Measurements from ENCODE around the gene PLEKHG2. TPM values are rescaled to one million over a fixed set of nuclear protein-coding genes. Genes with fewer than 3 reads are reported as not detected.

The PLEKHG2 gene
- total RNA-seq, 4 donors from 2014 or later: 16.7 to 38.4 (median 22.2) TPM

GRCh38 chr19:39432677-39433025 lies 20.2 kb downstream of the PLEKHG2 start:
- Histone ChIP-seq H3K4me3 (no peak overlapping the region), H3K36me3 (peaks cover 28 to 43% (median 37%) of the 10 kb centered on the region in 4 donors), H3K27me3 (no peaks in the 10 kb centered on the region), H3K4me1 (peaks cover 47 to 65% (median 63%) of the 10 kb centered on the region in 4 donors), H3K9me3 (no peaks in the 10 kb centered on the region), H3K27ac (replicated peaks in 1 of 4) (no peak overlapping the region)
- WGBS: 95% methylated on average over 8 of the region's 8 CpGs
- intact Hi-C loops (cut with DNase I): no loop called here
- TF ChIP-seq POLR2A (IDR thresholded peaks at IDR 0.05; ENCODE audit: low read depth) (no peak), CTCF (IDR thresholded peaks at IDR 0.05) (no peak), EP300 (IDR thresholded peaks at IDR 0.05) (no peak), POLR2AphosphoS5 (IDR thresholded peaks at IDR 0.05) (no peak)
- DNase-seq (ENCODE audit: extremely low spot score): no peak

GRCh38 chr19:39433480-39434079 lies 21.1 kb downstream of the PLEKHG2 start:
- intact Hi-C loops (cut with DNase I): no loop called here
- peak overlapping the region in 3 of 4 donors; percentile 8 to 95 (median 24) for H3K27ac ChIP-seq (replicated peaks in 1 of 4)
- H3K4me1 ChIP-seq: peaks cover 38 to 56% (median 54%) of the 10 kb centered on the region in 4 donors
- no peak overlapping the region for H3K4me3 ChIP-seq
- DNase-seq (ENCODE audit: extremely low spot score): no peak
- H3K9me3 ChIP-seq: no peaks in the 10 kb centered on the region
- H3K36me3 ChIP-seq: peaks cover 28 to 43% (median 37%) of the 10 kb centered on the region in 4 donors
- TF ChIP-seq POLR2A (IDR thresholded peaks at IDR 0.05; ENCODE audit: low read depth): no peak
- TF ChIP-seq CTCF (IDR thresholded peaks at IDR 0.05): no peak
- TF ChIP-seq POLR2AphosphoS5 (IDR thresholded peaks at IDR 0.05): no peak
- no peak for TF ChIP-seq EP300 (IDR thresholded peaks at IDR 0.05)
- WGBS: 95% methylated on average over 8 of the region's 8 CpGs
- H3K27me3 ChIP-seq: no peaks in the 10 kb centered on the region

- Histone ChIP-seq H3K4me3 (peak overlapping the region; percentile 76 to 84 (median 82)), H3K4me1 (peaks cover 30 to 48% (median 46%) of the 10 kb centered on the region in 4 donors), H3K9me3 (no peaks in the 10 kb centered on the region), H3K36me3 (peaks cover 28 to 43% (median 37%) of the 10 kb centered on the region in 4 donors), H3K27me3 (no peaks in the 10 kb centered on the region), H3K27ac (replicated peaks in 1 of 4) (peak overlapping the region; percentile 24 to 95 (median 84))
- WGBS: 51% methylated on average over 10 of the region's 10 CpGs
- TF ChIP-seq POLR2AphosphoS5 (IDR thresholded peaks at IDR 0.05) (no peak), EP300 (IDR thresholded peaks at IDR 0.05) (no peak), POLR2A (IDR thresholded peaks at IDR 0.05; ENCODE audit: low read depth) (no peak), CTCF (IDR thresholded peaks at IDR 0.05) (no peak)
- no peak for DNase-seq (ENCODE audit: extremely low spot score)
- intact Hi-C loops (cut with DNase I): no loop called here
These were observed 21.9 kb downstream of the PLEKHG2 start for GRCh38 chr19:39434123-39435076.

GRCh38 chr19:39435499-39436349 lies 23.3 kb downstream of the PLEKHG2 start, which contains the start of gene RPS16:
TSS of gene RPS16 (minus strand) at chr19:39435949. CDS start at chr19:39435895, 54 bp downstream.
- Histone ChIP-seq H3K36me3 (peaks cover 28 to 43% (median 37%) of the 10 kb centered on the region in 4 donors), H3K9me3 (no peaks in the 10 kb centered on the region), H3K4me3 (peak within 1 kb of the TSS; percentile 76 to 84 (median 82)), H3K27me3 (no peaks in the 10 kb centered on the region), H3K27ac (replicated peaks in 1 of 4) (peak within 1 kb of the TSS; percentile 84 to 95 (median 84)), H3K4me1 (peaks cover 28 to 48% (median 43%) of the 10 kb centered on the region in 4 donors)
- peak; percentile 99 for DNase-seq (ENCODE audit: extremely low spot score)
- intact Hi-C loops (cut with DNase I): no loop called here
- no peak for TF ChIP-seq EP300 (IDR thresholded peaks at IDR 0.05)
- TF ChIP-seq POLR2AphosphoS5 (IDR thresholded peaks at IDR 0.05): peak; percentile 100
- peak in 2 of 3 experiments; percentile 10 to 35 for TF ChIP-seq CTCF (IDR thresholded peaks at IDR 0.05)
- peak; percentile 97 for TF ChIP-seq POLR2A (IDR thresholded peaks at IDR 0.05; ENCODE audit: low read depth)
- under 1% methylated on average over 32 of the region's 61 CpGs for WGBS

All from esophagus muscularis mucosa (tissue), 4 donors.